Measurements from ENCODE around the gene HPSE2.

HPSE2 gene

GRCh38 chr10:98489561-98490481 lies 745.8 kb downstream of the HPSE2 start:
- no peak for DNase-seq (ENCODE audit: low read depth)

GRCh38 chr10:98488669-98489430 lies 746.8 kb downstream of the HPSE2 start:
- no peak for DNase-seq (ENCODE audit: low read depth)

- DNase-seq (ENCODE audit: low read depth), result no peak
Observed at GRCh38 chr10:98487649-98488048, 748.0 kb downstream of the HPSE2 start.

GRCh38 chr10:98486421-98486820 lies 749.2 kb downstream of the HPSE2 start:
- no peak for DNase-seq (ENCODE audit: low read depth)

GRCh38 chr10:98485959-98486358 lies 749.7 kb downstream of the HPSE2 start:
- no peak for DNase-seq (ENCODE audit: low read depth)

- no peak for DNase-seq (ENCODE audit: low read depth)
Observed at GRCh38 chr10:98483658-98484057, 752.0 kb downstream of the HPSE2 start.

GRCh38 chr10:98482096-98482495 lies 753.6 kb downstream of the HPSE2 start:
- DNase-seq (ENCODE audit: low read depth), result no peak

- no peak for DNase-seq (ENCODE audit: low read depth)
Observed at GRCh38 chr10:98481404-98481945, 754.2 kb downstream of the HPSE2 start.

GRCh38 chr10:98478430-98479222 lies 757.0 kb downstream of the HPSE2 start:
- DNase-seq (ENCODE audit: low read depth), result no peak

- no peak for DNase-seq (ENCODE audit: low read depth)
Observed at GRCh38 chr10:98477861-98478260, 757.8 kb downstream of the HPSE2 start.

GRCh38 chr10:98474628-98475027 lies 761.0 kb downstream of the HPSE2 start:
- DNase-seq (ENCODE audit: low read depth), result no peak

GRCh38 chr10:98472196-98472595 lies 763.5 kb downstream of the HPSE2 start:
- DNase-seq (ENCODE audit: low read depth), result no peak

- DNase-seq (ENCODE audit: low read depth), result no peak
Observed at GRCh38 chr10:98470850-98471249, 764.8 kb downstream of the HPSE2 start.

- no peak for DNase-seq (ENCODE audit: low read depth)
Observed at GRCh38 chr10:98469001-98469931, 766.4 kb downstream of the HPSE2 start.

- DNase-seq (ENCODE audit: low read depth), result peak; percentile 27
Observed at GRCh38 chr10:98467506-98468318, 767.9 kb downstream of the HPSE2 start.

GRCh38 chr10:98466861-98467505 lies 768.7 kb downstream of the HPSE2 start:
- DNase-seq (ENCODE audit: low read depth), result no peak

GRCh38 chr10:98465866-98466265 lies 769.8 kb downstream of the HPSE2 start:
- no peak for DNase-seq (ENCODE audit: low read depth)

GRCh38 chr10:98463976-98464754 lies 771.5 kb downstream of the HPSE2 start:
- no peak for DNase-seq (ENCODE audit: low read depth)

- DNase-seq (ENCODE audit: low read depth), result no peak
Observed at GRCh38 chr10:98463016-98463415, 772.6 kb downstream of the HPSE2 start.

Measured in stimulated activated CD8-positive, alpha-beta memory T cell treated with anti-CD3 and anti-CD28 coated beads, Interleukin-12 subunit alpha, Interleukin-12 subunit beta, amount 100 ng/mL, for 4 hours (primary cell).